ENCODE results near the gene TSPYL6. TPM values are rescaled to one million over a fixed set of nuclear protein-coding genes. Genes with fewer than 3 reads are reported as not detected.

TSPYL6 gene
- total and polyA plus RNA-seq, 2 experiments from 2014 or later: not detected

GRCh38 chr2:54204476-54204875 lies 51.6 kb downstream of the TSPYL6 start:
- Histone ChIP-seq H3K4me1 (ENCODE audit: insufficient read depth) (no peaks in the 10 kb centered on the region), H3K4me2 (no peak overlapping the region), H3K27ac (no peak overlapping the region), H4K20me1 (ENCODE audit: insufficient read depth, poor library complexity, severe bottlenecking) (no peaks in the 10 kb centered on the region), H2AFZ (no peak overlapping the region), H3K36me3 (replicated peaks; ENCODE audit: insufficient read depth, low read depth) (no peaks in the 10 kb centered on the region), H3K79me2 (no peaks in the 10 kb centered on the region), H3K9me3 (ENCODE audit: low read depth) (no peaks in the 10 kb centered on the region), H3K27me3 (no peaks in the 10 kb centered on the region), H3K4me3 (no peak overlapping the region), H3K9me2 (replicated peaks; ENCODE audit: insufficient read depth) (no peaks in the 10 kb centered on the region)
- TF ChIP-seq CTCF (IDR thresholded peaks at IDR 0.05; ENCODE audit: poor library complexity) (no peak), EZH2phosphoT487 (IDR thresholded peaks at IDR 0.05; ENCODE audit: low read depth, severe bottlenecking, unreplicated experiment) (no peak), EZH2 (IDR thresholded peaks at IDR 0.05; ENCODE audit: borderline replicate concordance) (no peak)
- 51% methylated on average over 2 of the region's 2 CpGs for WGBS (ENCODE audit: low lambda C conversion rate, missing lambda C conversion rate)
- no peak for DNase-seq (ENCODE audit: low spot score)

Other genes starting within 250 kb of the TSPYL6 start
- 19.7 and 22.5 TPM in 2 replicates for gene ACYP2, start 140.6 kb downstream of the TSPYL6 start, total RNA-seq
- gene ACYP2, start 140.6 kb downstream of the TSPYL6 start, polyA plus RNA-seq: 18.0 and 30.9 TPM in 2 replicates
- gene SPTBN1, start 200.1 kb upstream of the TSPYL6 start, total RNA-seq: 324 and 341 TPM in 2 replicates
- gene SPTBN1, start 200.1 kb upstream of the TSPYL6 start, polyA plus RNA-seq: 122 and 124 TPM in 2 replicates

Data from hepatocyte (in vitro differentiated cells).